Mammary epithelial cell (primary cell): ENCODE measurements around the gene LRRC73.

Experiments used
- CTCF ChIP-seq, 2 donors: IDR thresholded peaks in 1 of 2; conservative IDR thresholded peaks in 1 of 2; 2 replicates each; pipeline ENCODE4 v1.5.1; 2011 to 2012; ENCODE audit warnings: inconsistent platforms in 2 of 2, low read length in 2 of 2, mild to moderate bottlenecking in 2 of 2, control low read depth in 1 of 2, low read depth in 1 of 2; ENCODE audit not compliant: insufficient read depth in 1 of 2; ENCODE audit errors: extremely low read depth in 1 of 2
- EZH2 ChIP-seq: IDR thresholded peaks from 2 replicates; pipeline ENCODE4 v1.6.1; 2012; ENCODE audit warnings: low read length, inconsistent platforms, borderline replicate concordance

GRCh38 chr6:43465948-43466347, 44.2 kb downstream of the LRRC73 start:
- TF ChIP-seq CTCF (conservative IDR thresholded peaks at IDR 0.05 in 1 of 2, IDR thresholded peaks at IDR 0.05 in 1 of 2; ENCODE audit: extremely low read depth in 1 of 2, insufficient read depth in 1 of 2, low read depth in 1 of 2, low read length in 2 of 2) (no peak), EZH2 (no peak)
